HG03521 (cell line): ENCODE data around the gene SERPINA3.
"Not testable (repeated sequence)": the region's sequence is repeated elsewhere in the genome, so short reads cannot be mapped to it uniquely, and the experiment has no call there.

Source experiments
- ATAC-seq: cut with Tn5 transposase; IDR thresholded peaks from one replicate; pipeline ENCODE4 v1.9.1; 2021; ENCODE audit warnings: mild to moderate bottlenecking, moderate library complexity; ENCODE audit not compliant: unreplicated experiment

SERPINA3 gene

DNA sequence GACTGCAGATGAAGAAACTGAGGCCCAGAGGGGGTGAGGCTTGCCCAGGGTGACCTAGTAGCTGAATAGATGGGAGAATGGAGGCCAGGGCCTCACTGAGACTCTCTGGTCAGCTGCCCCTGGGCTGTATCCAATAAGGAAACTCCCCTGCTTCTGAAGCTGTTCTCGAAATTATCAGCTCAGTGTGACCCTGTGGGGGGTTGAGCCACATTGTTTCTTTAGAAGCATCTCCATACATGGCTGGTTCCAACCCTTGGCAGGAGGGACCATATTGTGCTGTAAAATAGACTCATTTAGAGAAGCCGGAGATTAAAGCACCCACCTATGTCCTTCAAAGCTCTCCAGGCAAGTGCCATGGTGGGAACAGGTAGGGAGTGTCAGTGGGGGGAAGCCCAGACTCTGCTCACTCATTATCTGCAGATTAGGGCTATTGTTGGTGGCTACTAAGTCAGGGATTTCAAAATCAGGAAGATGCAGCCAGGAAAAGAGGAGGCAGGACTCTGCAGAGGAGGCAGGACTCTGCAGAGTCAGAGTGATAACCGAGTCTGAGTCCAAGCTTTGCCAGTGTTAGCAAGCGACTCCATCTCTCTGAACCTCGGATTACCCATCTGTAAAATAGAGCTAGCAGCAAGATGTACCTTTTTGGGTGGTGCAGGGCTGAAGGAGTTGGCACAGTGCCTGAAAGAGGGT, 27.5 kb upstream of the SERPINA3 start:
- no peak for ATAC-seq

DNA sequence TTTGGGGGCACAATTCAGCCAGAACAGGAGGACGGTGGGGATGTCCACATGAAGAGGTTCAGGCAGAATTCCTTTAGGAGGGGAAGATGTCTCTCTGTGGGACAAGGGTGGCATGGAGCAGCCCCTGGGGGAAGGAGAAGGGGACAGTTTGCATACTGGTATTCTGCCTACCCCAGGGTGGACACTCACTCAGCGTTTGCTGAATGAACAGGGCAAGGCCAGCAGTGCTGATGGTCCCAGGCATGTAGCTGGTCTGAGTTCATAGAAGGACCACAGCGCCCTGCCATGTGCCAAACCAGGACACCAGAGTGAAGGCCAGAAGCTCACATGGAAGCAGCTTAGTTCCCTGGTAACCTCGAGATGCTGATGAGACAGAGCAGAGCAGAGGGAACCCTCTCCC, 25.6 kb upstream of the SERPINA3 start:
- no peak for ATAC-seq

DNA sequence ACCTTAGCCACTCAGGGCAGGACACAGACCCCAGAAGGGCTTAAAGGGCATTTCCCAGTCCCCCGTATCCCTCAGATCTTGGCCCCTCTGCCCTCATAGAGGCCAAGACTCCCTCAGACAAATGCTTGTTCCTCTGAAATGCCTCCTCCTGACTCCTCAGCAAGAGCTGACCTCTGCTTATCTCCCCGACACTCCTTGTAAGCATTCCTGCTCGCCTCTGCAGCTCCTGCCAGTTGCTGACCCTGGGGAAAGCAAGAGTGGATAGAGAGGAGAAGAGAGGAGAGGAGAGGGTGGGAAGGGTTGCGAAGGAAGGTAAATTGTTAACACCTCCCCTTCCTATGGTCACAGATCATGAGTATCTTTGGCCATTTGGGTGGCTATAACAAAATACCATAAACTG, 23.9 kb upstream of the SERPINA3 start:
- ATAC-seq: no peak

DNA sequence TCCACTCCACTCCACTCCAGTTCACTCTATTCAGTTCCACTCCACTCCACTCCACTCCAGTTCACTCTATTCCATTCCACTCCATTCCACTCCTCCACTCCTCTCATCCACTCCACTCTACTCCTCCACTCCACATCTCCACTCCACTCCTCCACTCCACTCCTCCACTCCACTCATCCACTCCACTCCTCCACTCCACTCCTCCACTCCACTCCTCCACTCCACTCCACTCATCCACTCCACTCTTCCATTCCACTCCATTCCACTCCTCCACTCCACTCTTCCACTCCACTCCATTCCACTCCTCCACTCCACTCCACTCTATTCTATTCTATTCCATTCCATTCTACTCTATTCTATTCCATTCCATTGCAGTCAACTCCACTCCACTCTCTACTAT, 21.1 kb upstream of the SERPINA3 start:
- no peak for ATAC-seq

DNA sequence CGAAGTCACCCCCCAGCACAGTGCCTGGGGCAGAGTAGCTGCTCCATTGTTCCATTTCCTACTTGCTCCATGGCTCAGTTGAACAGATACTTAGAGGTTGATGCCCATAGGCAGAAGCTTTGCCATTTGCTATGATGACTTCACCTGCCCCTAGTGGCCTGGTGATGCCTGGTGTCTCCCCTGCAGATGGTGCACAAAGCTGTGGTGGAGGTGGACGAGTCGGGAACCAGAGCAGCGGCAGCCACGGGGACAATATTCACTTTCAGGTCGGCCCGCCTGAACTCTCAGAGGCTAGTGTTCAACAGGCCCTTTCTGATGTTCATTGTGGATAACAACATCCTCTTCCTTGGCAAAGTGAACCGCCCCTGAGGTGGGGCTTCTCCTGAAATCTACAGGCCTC, 20.3 kb upstream of the SERPINA3 start:
- ATAC-seq: no peak

DNA sequence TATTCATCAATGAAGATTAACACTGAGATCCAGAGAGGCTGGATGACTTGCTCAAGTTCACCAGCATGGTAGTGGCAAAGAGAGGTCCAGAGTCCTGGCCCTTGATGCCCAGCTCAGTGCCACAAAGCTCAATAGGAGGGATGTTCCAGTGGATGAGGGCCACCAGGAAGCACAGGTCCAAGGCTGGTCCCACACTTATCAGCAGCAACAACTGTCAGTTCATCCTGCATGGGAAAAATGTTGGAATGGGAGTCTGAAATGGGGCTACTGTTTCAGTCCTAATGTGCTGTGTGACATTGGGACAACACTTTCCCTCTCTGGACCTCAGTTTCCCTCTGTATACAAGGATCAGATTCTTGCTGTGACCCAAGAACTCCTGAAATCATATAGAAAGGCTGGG, 19.7 kb upstream of the SERPINA3 start:
- no peak for ATAC-seq

DNA sequence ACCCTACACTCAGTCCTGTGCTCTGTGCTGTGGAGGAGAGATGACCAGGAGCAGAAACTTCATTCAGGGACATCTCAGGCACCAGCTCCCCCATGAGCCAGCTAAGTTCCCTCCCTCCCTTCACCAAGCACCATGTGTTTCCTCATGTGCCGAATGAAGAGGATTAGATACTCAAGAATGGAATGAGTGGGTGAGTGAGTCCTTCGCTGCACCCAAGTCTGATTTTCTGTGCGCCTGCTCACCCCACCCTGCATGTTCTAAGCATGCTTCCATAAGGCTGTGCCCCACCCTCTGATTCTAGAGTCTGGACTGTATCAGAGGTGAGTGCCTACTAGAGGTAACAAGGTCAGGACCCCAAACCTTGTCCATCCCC, 18.8 kb upstream of the SERPINA3 start:
- ATAC-seq: no peak

DNA sequence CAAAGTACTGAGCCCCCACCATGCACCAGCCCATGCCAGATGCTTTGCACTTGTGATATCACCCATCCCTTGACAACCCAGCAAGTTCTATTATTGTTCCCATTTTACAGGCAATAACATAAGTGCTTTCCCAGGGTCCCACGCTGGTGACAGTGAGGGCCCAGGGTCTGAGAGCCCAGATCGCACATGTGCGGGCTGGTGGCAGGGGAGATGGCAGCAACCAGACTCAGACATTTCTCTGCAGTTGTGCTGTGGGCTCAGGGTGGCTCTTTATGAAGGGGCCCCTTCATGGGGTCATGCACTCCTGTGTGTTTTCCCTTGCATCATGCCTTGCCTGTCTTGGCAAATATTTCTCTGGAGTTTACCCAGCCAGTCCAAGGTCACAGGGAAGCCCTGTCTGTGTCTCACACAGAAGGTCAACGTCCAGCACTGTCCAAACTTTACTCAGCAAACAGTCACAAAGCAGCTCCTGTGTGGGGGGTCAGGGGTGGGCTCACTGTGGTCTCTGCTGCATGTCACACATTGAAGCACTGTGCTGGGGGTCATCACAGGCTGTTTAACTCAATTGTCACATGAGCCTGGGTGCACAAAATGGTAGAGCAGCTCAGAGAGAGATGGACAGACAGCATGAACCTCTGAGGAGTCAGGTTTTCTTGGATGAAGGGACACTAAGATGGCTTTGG, 18.3 kb upstream of the SERPINA3 start:
- ATAC-seq: no peak

DNA sequence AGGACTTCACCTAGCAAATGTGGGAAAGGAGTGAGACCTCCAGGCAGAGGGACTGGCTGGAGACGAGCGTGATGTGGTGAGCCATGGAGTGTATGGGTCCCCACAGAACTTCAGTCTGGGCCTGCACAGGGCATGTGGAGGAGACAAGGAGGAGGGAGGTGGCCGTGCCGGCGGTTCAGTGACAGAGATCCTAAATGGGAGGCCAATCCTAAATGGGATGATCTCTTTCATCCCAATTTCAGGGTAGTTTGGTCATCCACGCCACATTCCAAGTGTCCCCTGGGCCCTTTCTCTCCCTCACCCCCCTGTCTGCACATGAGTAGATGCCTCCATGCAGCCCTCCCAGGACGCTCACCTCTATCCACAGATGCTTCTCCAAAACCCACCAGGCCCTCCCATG, 17.8 kb upstream of the SERPINA3 start:
- ATAC-seq: no peak

DNA sequence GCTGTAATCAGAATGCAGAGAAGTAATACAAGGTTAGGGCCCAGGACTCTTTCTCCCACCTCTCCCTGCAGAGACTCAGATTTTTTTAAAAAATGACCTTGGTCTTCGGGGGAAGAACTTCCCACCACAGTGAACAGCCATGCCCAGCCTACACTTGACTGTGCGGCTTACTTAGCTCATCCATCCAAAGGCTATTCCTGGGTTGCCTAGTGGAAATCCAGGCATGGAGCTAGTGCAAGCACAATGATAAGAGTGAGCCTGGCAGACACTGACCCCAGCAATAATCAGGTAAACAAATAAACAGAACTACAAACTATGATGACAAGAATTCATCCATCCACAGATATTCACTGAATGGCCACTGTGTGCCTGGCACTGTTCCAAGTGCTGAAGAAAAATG, 16.3 kb upstream of the SERPINA3 start:
- ATAC-seq: no peak

DNA sequence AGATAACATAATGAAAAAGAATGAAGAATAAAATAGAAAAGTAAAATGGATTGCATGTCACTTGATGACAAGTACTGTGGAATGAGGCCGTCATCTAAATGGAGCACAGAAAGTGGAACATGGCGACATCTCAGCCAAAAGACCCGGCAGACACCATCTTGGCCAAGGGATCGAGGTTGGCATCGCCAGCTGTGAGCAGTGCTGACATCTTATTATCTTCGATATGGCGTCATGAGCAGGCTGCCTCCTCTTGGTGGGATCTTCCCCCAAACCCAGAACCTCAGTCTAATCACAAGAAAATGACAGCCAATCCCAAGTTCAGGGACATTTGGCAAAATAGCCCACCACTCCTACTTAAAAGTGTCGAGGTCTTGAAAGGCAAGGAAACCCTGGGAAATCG, 15.8 kb upstream of the SERPINA3 start:
- no peak for ATAC-seq

DNA sequence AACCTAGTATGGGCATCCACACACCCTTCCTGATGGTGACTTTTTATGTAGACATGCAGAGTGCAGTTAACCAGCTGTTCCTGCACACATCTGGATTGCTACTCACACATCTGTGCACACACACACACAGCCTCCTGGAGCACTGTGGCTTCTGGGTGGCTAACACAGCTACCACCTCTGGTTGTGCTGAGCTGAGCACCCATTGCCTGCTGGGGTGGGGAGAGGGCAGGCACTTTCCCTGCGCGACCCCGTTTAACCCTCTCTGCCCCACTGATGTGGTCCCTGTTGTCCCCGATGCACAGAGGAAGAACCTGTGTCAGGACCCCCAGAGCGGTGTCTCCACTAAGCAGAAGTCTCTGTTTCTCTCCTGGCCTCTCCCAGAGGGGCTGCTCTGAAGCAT, 14.4 kb upstream of the SERPINA3 start:
- ATAC-seq: no peak

DNA sequence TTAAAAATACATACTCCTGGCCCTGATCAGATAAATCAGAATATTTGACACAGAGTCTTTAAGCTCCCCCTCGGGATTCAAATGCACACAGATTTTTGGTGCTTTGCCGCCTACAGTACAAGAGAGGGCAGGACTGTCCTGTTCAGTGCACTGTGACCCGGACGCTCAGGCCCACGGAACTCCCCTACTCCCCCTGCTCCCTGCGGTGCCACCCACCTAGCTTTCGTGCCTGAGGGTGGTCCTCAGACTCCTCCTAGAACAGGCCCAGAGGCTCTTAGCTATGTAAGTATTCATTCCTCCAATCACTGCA, 13.7 kb upstream of the SERPINA3 start:
- ATAC-seq: no peak

DNA sequence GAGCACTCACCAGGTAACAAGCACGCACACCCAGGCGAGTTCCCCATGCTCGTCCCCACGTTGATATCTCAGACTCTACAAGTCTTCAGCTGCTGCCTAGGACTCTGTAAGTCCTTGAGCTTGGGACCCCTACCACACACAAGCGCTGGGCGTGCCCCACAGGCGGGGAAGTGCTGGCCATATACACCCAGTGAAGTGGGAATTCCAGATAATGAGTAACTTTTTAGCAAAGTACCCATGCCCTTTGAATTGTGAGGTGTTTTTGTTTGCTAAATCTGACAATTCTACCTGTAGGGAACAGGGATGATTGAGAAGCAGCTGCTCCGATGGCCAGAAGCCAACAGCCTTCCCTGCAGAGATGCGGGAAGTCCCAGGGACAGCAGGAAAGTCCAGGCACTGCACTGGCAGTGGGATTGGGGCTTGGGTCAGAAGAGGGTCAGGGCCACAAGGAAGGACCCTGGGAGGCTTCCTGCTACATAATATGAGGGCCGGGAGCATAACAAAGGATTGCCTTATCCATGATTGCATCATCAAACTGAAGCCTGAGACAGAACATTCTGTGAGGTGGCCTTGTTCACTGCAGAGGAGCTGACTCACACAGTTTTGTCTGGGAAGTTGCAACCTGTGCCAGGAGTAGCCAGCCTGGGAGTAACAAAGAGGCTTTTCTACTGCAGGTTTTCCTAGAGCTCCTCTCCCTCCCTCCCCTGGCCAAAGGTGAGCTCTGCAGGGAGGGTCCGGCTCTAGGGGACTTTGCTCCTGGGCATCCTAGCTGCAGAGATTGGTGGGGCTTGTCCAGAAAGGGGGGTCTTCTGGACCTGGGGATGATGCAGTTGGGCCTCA, 13.2 kb upstream of the SERPINA3 start:
- ATAC-seq: no peak

DNA sequence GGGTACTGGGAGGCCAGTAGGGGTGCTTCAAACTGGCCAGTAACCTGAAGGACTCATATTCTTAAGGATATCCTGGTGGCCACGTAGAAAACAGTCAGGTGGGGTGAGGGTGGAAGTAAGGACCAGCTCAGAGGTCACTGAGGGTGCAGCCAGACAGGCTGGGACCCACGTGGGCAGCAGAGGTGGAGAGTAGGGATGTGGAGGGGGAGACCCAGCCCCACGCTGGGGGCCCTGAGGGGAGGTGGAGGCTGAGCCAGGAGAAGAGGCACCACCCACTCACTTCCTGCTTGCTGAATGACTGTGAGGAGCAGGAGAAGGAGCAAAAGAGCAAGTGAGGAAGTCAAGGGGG, 12.6 kb upstream of the SERPINA3 start:
- ATAC-seq: no peak

DNA sequence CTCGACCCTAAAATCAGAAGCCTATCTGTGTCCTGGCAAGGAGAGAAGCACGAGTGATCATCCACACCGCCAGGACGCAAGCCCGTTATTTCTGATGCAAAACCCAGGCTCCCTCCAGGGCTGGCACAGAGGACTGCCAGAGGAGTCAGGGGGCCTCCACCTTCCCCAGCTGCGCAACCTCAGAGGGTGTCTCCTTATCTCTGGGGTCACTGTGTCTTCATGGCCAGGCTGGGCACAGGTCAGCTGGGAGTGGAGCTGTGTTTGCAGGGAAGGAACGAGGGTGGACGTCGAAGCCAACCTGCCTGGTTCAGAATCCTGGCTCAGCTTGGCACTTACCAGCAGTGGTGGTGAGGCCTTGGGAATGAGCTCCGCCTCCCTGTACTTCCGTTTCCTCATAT, 12.0 kb upstream of the SERPINA3 start:
- no peak for ATAC-seq

DNA sequence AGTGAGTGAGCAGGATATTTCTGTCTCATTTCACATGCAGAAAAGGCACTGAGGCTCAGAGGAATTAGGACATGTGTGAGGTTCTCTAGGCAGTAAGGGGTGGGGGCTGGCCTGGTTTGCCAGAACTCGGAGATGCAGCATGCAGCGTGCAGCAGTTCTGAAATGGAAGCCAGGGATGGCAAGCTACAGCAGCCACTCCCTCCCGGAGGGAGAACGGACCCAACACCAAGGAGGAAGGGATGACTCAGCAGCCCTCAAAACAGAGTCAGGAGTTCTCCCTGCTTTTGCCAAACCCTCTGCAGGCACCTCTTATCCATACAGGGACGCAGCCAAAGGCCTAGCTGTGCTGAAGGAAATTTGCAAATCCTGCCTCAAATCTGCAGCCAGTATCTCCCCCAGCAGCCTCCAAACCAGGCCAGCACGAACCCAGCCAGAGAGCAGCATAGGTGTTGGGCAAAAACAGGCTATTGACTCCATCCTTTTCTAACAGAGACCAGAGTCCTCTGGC, 10.3 kb upstream of the SERPINA3 start:
- no peak for ATAC-seq

DNA sequence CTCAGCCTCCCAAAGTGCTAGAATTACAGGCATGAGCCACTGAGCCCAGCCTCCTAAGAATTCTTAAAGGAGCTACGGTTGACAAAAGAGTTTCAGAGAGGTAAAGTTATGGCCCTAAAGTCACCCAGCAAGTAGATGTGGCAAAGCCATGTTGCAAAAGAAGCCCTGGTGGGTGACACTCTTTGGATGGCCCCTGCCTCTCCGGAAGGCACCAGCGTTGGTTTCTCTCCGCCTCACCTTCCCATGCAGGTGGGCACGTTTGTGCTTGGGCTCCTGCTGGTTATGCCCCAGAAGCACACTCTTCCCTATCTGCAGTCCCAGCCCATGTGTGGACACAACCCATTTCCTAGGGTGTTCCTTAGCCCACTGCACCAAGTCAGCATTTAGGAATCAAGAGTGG, 9.5 kb upstream of the SERPINA3 start:
- ATAC-seq: no peak

DNA sequence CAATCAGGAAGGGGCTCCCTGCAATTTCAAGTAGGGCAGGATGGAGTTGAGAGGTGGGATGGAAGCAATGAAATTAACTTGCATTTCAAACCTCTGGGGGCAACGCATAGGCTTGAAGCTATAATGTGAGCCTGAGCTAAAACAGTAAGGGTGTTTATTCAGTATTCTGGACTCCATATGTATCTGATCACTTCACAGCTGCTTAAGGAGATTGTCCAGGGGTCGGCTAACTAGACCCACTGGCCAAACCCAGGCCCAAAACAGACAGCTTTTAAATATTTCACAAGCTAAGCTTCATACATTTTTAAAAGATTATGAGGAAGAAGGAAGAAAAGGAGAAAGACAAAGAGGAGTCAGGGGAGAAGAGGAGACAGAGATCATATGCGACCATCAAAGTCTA, 6.8 kb upstream of the SERPINA3 start:
- ATAC-seq: no peak

DNA sequence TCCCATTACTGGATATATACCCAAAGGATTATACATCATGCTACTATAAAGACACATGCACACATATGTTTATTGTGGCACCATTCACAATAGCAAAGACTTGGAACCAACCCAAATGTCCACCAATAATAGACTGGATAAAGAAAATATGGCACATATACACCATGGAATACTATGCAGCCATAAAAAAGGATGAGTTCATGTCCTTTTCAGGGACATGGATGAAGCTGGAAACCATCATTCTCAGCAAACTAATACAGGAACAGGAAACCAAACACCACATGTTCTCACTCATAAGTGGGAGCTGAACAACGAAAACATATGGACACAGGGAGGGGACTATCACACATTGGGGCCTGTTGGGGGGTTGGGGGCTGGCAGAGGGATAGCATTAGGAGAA, 3.2 kb upstream of the SERPINA3 start:
- not testable (repeated sequence) for ATAC-seq

DNA sequence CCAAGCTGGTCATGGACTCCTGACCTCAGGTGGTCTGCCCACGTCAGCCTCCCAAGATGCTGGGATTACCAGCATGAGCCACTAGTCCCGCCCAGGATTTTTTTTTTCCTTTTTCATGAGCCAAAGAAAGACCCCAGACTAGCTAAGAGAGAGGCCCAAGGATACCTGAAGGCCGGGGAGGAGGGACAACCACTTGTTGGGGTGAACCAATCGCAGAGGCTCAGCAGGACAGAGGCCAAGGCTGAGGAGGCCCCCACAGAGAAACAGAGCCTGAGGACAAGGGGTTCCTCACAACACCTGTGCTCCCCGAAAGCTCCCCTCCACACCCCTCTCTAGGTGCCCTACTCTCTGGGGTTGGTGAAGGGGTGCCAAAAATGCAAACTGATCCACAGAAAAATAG, 1.0 kb upstream of the SERPINA3 start:
- no peak for ATAC-seq
